Tibial nerve (tissue), 4 donors: ENCODE results near the gene BRD7. TPM values are rescaled to one million over a fixed set of nuclear protein-coding genes. Genes with fewer than 3 reads are reported as not detected.

Experiments
- DNase-seq, 2 donors: peaks; one replicate each; pipeline ENCODE4 v3.0.0-alpha.2; 2019; ENCODE audit warnings: low spot score in 2 of 2
- H3K27ac ChIP-seq, 4 donors: fragments of 200-600 bp; sonication (generic) in 3 of 4; one replicate each; pipeline ENCODE4 v1.5.1; 2017 to 2019; ENCODE audit warnings: mild to moderate bottlenecking in 1 of 4
- H3K27me3 ChIP-seq, 2 donors: fragments of 200-600 bp; sonication (generic) in 1 of 2; one replicate each; pipeline versions ENCODE4 v1.5.1 to v1.6.0; 2017 to 2019
- H3K36me3 ChIP-seq, 3 donors: fragments of 200-600 bp; sonication (generic); one replicate each; pipeline ENCODE4 v1.5.1; 2018 to 2019
- H3K4me1 ChIP-seq, 4 donors: fragments of 200-600 bp; sonication (generic) in 3 of 4; one replicate each; pipeline ENCODE4 v1.5.1; 2017 to 2019
- H3K4me3 ChIP-seq, 4 donors: fragments of 200-600 bp; sonication (generic) in 3 of 4; one replicate each; pipeline ENCODE4 v1.5.1; 2017 to 2019; ENCODE audit warnings: mild to moderate bottlenecking in 1 of 4, moderate library complexity in 1 of 4
- H3K9me3 ChIP-seq, 4 donors: fragments of 200-600 bp; sonication (generic) in 3 of 4; one replicate each; pipeline ENCODE4 v1.5.1; 2017 to 2019
- EP300 ChIP-seq, 2 donors: sonication (generic); formaldehyde crosslinking; IDR thresholded peaks; one replicate each; pipeline ENCODE4 v1.6.1; 2017; ENCODE audit warnings: antibody characterized with exemption in 2 of 2, mild to moderate bottlenecking in 1 of 2
- POLR2A ChIP-seq, 2 donors: fragments of 450-650 bp; IDR thresholded peaks; one replicate each; pipeline ENCODE4 v1.6.1; 2017; ENCODE audit warnings: antibody characterized with exemption in 2 of 2, mild to moderate bottlenecking in 2 of 2, moderate library complexity in 2 of 2
- WGBS, 2 donors: methylation state at CpG; one replicate each; pipeline ENCODE4 v1.1.5; 2018; 5-methylcytosine and 5-hydroxymethylcytosine counted together
- total RNA-seq, 4 donors: library from RNA; depleted of rRNA; stranded (reverse); fragments of >200 nt; gene quantifications; one replicate each; pipeline ENCODE4 v1.1.0, GENCODE V29; 2016
- TF ChIP-seq, protein P1 (sequence below), 5 experiments: fragments of 200-600 bp in 3 of 5; fragments of 450-650 bp in 2 of 5; sonication (generic) in 3 of 5; IDR thresholded peaks; one replicate each; pipeline ENCODE4 v1.5.1; 2016 to 2019; ENCODE audit warnings: antibody characterized with exemption in 5 of 5, mild to moderate bottlenecking in 3 of 5, moderate library complexity in 2 of 5

Gene BRD7
- total RNA-seq, 4 donors from 2014 or later = 35.4 to 55.7 (median 41.6) TPM

DNA sequence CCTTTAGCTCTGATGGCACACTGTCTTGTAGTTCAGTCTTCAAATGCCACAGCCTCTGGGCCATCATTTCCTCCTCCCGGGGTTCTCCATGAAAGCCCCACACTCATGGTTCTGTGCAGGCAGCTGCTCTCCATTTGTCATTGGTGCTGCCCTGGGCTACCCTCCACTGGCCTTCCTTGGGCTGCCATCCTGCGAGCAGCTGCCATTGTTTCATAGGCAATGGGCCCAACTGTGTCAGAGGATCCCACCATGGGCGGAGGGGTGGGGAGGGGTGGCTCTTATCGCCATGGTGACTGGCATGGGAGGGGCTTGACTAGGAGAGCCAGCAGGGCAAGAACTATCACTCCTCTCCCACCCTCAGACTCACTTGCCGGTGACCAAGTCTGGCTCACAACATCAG, 38.6 kb upstream of the BRD7 start:
- Histone ChIP-seq H3K27ac (no peak overlapping the region), H3K4me1 (no peaks in the 10 kb centered on the region), H3K36me3 (no peaks in the 10 kb centered on the region), H3K4me3 (no peak overlapping the region), H3K27me3 (no peaks in the 10 kb centered on the region), H3K9me3 (peaks cover 0 to 2% (median 0%) of the 10 kb centered on the region in 4 donors)
- TF ChIP-seq POLR2A (IDR thresholded peaks at IDR 0.05) (no peak), EP300 (IDR thresholded peaks at IDR 0.05) (no peak)
- TF ChIP-seq, protein P1, sequence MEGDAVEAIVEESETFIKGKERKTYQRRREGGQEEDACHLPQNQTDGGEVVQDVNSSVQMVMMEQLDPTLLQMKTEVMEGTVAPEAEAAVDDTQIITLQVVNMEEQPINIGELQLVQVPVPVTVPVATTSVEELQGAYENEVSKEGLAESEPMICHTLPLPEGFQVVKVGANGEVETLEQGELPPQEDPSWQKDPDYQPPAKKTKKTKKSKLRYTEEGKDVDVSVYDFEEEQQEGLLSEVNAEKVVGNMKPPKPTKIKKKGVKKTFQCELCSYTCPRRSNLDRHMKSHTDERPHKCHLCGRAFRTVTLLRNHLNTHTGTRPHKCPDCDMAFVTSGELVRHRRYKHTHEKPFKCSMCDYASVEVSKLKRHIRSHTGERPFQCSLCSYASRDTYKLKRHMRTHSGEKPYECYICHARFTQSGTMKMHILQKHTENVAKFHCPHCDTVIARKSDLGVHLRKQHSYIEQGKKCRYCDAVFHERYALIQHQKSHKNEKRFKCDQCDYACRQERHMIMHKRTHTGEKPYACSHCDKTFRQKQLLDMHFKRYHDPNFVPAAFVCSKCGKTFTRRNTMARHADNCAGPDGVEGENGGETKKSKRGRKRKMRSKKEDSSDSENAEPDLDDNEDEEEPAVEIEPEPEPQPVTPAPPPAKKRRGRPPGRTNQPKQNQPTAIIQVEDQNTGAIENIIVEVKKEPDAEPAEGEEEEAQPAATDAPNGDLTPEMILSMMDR (IDR thresholded peaks at IDR 0.05) = no peak
- DNase-seq = no peak
- 56 to 73% methylated on average over 4 to 5 of the region's 5 CpGs for WGBS, 2 donors

DNA sequence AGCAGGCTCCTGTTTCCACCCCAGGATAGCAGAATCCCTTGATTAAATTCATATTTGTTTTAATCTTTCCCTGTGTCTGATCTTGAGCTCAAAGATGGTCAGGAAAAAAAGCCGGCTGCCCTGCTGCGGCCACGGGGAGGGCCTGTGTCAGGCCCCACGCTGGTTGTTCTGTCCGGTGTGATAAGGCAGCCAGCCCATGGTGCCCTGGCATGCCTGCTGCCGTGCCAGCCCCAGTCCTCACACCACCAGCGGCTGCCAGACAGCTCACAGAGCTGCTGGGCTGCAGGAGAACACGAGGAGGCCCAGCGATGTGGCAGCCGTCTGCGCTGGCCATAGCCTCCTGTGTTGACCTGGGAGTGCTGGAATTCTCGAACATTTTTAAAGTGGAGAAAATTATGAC, 34.7 kb upstream of the BRD7 start:
- TF ChIP-seq, protein P1 (IDR thresholded peaks at IDR 0.05) = no peak
- no peak for TF ChIP-seq EP300 (IDR thresholded peaks at IDR 0.05)
- no peak for TF ChIP-seq POLR2A (IDR thresholded peaks at IDR 0.05)
- 74 to 77% methylated on average over 12 of the region's 12 CpGs for WGBS, 2 donors
- no peaks in the 10 kb centered on the region for H3K9me3 ChIP-seq

DNA sequence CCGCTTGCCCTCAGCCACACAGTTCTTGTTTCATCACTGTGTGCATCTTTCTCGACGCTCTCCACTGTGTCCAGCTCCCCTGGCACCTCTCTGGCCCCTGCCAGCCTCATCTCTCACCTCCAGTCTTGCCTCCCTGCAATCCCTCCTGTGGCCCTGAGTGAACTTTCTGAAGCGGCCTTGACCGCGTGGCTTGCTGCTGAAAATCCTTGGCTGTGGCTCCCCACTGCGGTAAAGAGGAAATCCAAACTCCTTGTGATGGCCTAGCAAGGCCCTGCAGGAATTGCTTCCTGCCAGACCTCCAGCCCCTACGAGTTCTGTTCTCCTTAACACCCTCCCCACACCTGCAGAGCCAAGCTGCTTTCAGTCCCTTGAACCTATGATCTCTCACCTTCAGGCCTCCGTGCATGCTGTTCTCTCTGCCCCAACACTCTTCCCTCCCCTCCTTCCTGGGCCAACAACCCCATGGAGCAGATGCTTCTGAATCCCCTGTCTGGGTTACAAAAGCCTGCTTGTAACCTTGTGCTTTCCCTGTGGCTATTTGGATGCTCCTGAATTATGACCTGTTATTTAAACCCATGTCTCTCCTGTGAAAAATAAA, 33.6 kb upstream of the BRD7 start:
- no peaks in the 10 kb centered on the region for H3K9me3 ChIP-seq
- no peaks in the 10 kb centered on the region for H3K36me3 ChIP-seq
- TF ChIP-seq, protein P1 (IDR thresholded peaks at IDR 0.05) = no peak
- TF ChIP-seq EP300 (IDR thresholded peaks at IDR 0.05) (no peak), POLR2A (IDR thresholded peaks at IDR 0.05) (no peak)
- no peaks in the 10 kb centered on the region for H3K27me3 ChIP-seq
- H3K27ac ChIP-seq = no peak overlapping the region
- no peaks in the 10 kb centered on the region for H3K4me1 ChIP-seq
- H3K4me3 ChIP-seq = no peak overlapping the region
- DNase-seq = no peak
- WGBS, 2 donors = 80% methylated on average over 9 of the region's 9 CpGs

More for the DNA sequence above, 34.7 kb upstream of the BRD7 start:
- no peaks in the 10 kb centered on the region for H3K36me3 ChIP-seq
- H3K27ac ChIP-seq = no peak overlapping the region
- H3K27me3 ChIP-seq = no peaks in the 10 kb centered on the region
- H3K4me3 ChIP-seq = no peak overlapping the region
- DNase-seq = no peak
- H3K4me1 ChIP-seq = no peaks in the 10 kb centered on the region

DNA sequence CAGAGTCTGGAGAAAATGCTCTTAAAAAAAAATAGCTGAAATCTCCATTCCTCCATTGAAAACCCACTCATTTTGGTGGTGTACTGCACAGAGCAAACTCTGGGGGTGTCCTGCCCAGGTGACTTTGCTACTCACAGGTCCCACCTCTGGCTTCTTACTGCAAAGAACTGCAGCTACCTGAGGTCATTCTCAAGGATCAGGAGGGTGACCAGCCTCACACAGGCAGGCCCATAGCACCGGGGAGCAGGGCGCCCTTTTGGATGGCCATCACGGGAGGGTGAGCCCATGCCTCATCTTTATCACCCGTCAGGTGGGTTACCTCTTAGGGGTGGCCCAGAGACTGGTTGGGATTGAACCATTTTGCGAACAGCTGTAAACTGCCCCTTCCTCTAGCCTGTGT, 32.6 kb upstream of the BRD7 start:
- Histone ChIP-seq H3K36me3 (no peaks in the 10 kb centered on the region), H3K27ac (no peak overlapping the region), H3K4me3 (no peak overlapping the region), H3K27me3 (no peaks in the 10 kb centered on the region), H3K4me1 (no peaks in the 10 kb centered on the region), H3K9me3 (no peaks in the 10 kb centered on the region)
- no peak for DNase-seq
- TF ChIP-seq EP300 (IDR thresholded peaks at IDR 0.05) = no peak
- 93 to 98% methylated on average over 5 of the region's 5 CpGs for WGBS, 2 donors

DNA sequence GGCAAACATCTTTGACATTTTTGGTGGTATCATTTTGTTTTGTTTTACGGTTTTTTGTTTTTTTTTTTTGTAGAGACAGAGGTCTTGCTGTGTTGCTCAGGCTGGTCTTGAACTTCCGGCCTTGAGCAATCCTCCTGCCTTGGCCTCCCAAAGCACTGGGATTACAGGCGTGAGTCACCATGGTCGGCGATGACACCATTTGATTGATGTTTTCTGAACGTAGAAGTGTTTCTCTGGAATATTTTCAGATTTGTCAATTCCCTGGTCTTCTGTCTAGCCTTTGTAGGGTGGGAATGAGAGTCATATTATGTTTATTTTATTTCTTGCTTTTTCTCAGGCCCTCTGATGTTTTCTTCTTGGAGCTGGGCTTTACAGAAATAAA, 32.2 kb upstream of the BRD7 start:
- DNase-seq = no peak
- H3K4me3 ChIP-seq = no peak overlapping the region
- TF ChIP-seq POLR2A (IDR thresholded peaks at IDR 0.05) (no peak), EP300 (IDR thresholded peaks at IDR 0.05) (no peak)
- TF ChIP-seq, protein P1 (IDR thresholded peaks at IDR 0.05) = no peak
- 79 to 80% methylated on average over 6 of the region's 6 CpGs for WGBS, 2 donors
- no peaks in the 10 kb centered on the region for H3K4me1 ChIP-seq
- H3K36me3 ChIP-seq = no peaks in the 10 kb centered on the region
- H3K27ac ChIP-seq = no peak overlapping the region
- no peaks in the 10 kb centered on the region for H3K9me3 ChIP-seq
- no peaks in the 10 kb centered on the region for H3K27me3 ChIP-seq
